Effector memory CD8-positive, alpha-beta T cell (primary cell): ENCODE data around the gene QSER1.
"Not testable (repeated sequence)": the region's sequence is repeated elsewhere in the genome, so short reads cannot be mapped to it uniquely, and the experiment has no call there.

Source experiments
- ATAC-seq: fragments of 150-1000 bp; cut with Tn5 transposase; replicated peaks from 2 replicates; pipeline ENCODE4 v1.10.0; 2021; ENCODE audit warnings: mild to moderate bottlenecking, moderate library complexity
- DNase-seq, 3 experiments: peaks; one replicate each; pipeline ENCODE4 v3.0.0; 2021
- H3K27ac Mint-ChIP-seq, 2 donors: one replicate each; pipeline ENCODE4 v1.8.0; 2022; ENCODE audit warnings: mild to moderate bottlenecking in 2 of 2, mixed read lengths in 2 of 2, moderate library complexity in 2 of 2
- H3K27me3 Mint-ChIP-seq, 2 donors: one replicate each; pipeline ENCODE4 v1.8.0; 2022; ENCODE audit warnings: mixed read lengths in 2 of 2
- H3K36me3 Mint-ChIP-seq: one replicate; pipeline ENCODE4 v1.8.0; 2022; ENCODE audit warnings: mild to moderate bottlenecking, moderate library complexity, mixed read lengths; ENCODE audit not compliant: insufficient read depth
- H3K4me1 Mint-ChIP-seq, 2 donors: one replicate each; pipeline ENCODE4 v1.8.0; 2022; ENCODE audit warnings: low read depth in 2 of 2, mixed read lengths in 2 of 2
- H3K4me3 Mint-ChIP-seq, 2 donors: one replicate each; pipeline ENCODE4 v1.8.0; 2022; ENCODE audit warnings: mild to moderate bottlenecking in 2 of 2, mixed read lengths in 2 of 2, moderate library complexity in 2 of 2
- H3K9me3 Mint-ChIP-seq, 2 donors: one replicate each; pipeline ENCODE4 v1.8.0; 2022; ENCODE audit warnings: mixed read lengths in 2 of 2

QSER1 gene

DNA sequence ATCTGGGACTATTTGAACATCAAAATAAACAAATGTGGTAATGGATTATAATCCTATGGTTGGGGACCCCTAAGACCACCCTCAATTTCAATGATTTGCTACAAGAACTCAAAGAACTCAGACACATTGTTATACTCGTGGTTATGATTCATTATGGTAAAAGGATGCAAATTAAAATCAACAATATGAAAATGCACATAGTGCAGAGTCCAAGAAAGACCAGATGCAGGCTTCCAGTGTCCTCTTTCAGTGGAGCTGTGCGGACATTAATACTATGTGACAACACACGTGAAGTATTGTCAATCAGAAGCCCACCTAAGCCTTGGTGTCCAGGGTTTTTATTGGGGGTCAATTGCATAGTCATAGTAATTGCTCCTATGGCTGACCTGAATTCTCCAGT lies 9.2 kb upstream of the QSER1 start:
- ATAC-seq, result no peak
- H3K4me1 Mint-ChIP-seq, result no peaks in the 10 kb centered on the region
- no peaks in the 10 kb centered on the region for H3K36me3 Mint-ChIP-seq
- H3K27ac Mint-ChIP-seq, result no peak overlapping the region
- DNase-seq, result no peak
- no peak overlapping the region for H3K4me3 Mint-ChIP-seq
- no peaks in the 10 kb centered on the region for H3K9me3 Mint-ChIP-seq
- H3K27me3 Mint-ChIP-seq, result peaks cover 0 to 8% of the 10 kb centered on the region in 2 donors

GRCh38 chr11:32884023-32884422 lies 8.6 kb upstream of the QSER1 start:
- no peaks in the 10 kb centered on the region for H3K4me1 Mint-ChIP-seq

GRCh38 chr11:32884770-32885384 lies 7.7 kb upstream of the QSER1 start:
- Mint-ChIP-seq H3K9me3 (no peaks in the 10 kb centered on the region), H3K27ac (no peak overlapping the region), H3K27me3 (no peaks in the 10 kb centered on the region), H3K4me3 (no peak overlapping the region), H3K36me3 (no peaks in the 10 kb centered on the region), H3K4me1 (no peaks in the 10 kb centered on the region)
- DNase-seq (no peak), ATAC-seq (peak; percentile 47)

More at GRCh38 chr11:32884023-32884422, 8.6 kb upstream of the QSER1 start:
- Mint-ChIP-seq H3K36me3 (no peaks in the 10 kb centered on the region), H3K27ac (no peak overlapping the region), H3K9me3 (no peaks in the 10 kb centered on the region), H3K4me3 (no peak overlapping the region), H3K27me3 (peaks cover 0 to 2% of the 10 kb centered on the region in 2 donors)
- ATAC-seq (no peak), DNase-seq (no peak)

DNA sequence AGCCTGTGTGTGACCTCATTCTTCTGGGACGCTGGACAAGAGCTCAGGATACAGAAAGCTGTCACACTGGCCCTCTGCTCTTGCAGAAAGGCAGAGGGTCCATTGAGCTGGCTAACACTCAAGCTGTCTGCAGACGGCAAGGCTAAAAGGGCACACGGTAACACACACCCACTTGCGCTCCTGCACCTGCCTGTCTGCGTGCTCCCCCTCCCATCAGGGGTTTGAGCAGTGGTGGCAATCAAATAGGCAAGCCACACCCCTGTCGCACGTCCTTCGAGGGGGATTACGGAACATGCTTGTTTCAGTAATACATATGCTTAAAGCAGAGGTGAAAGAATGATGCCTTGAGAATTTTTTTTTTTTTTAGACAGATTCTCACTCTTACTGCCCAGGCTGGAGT lies 7.1 kb upstream of the QSER1 start:
- H3K36me3 Mint-ChIP-seq, result no peaks in the 10 kb centered on the region
- ATAC-seq, result no peak
- H3K4me1 Mint-ChIP-seq, result no peaks in the 10 kb centered on the region

GRCh38 chr11:32886180-32886579 lies 6.4 kb upstream of the QSER1 start:
- H3K9me3 Mint-ChIP-seq, result no peaks in the 10 kb centered on the region
- ATAC-seq (no peak), DNase-seq (no peak)
- no peaks in the 10 kb centered on the region for H3K36me3 Mint-ChIP-seq
- H3K27me3 Mint-ChIP-seq, result no peaks in the 10 kb centered on the region
- no peak overlapping the region for H3K27ac Mint-ChIP-seq
- no peak overlapping the region for H3K4me3 Mint-ChIP-seq
- H3K4me1 Mint-ChIP-seq, result no peaks in the 10 kb centered on the region

More for the DNA sequence above, 7.1 kb upstream of the QSER1 start:
- Mint-ChIP-seq H3K4me3 (no peak overlapping the region), H3K27ac (no peak overlapping the region), H3K9me3 (no peaks in the 10 kb centered on the region), H3K27me3 (no peaks in the 10 kb centered on the region)
- no peak for DNase-seq

- DNase-seq, H3K4me1 Mint-ChIP-seq, H3K4me3 Mint-ChIP-seq, H3K27me3 Mint-ChIP-seq, H3K9me3 Mint-ChIP-seq, H3K27ac Mint-ChIP-seq, ATAC-seq, H3K36me3 Mint-ChIP-seq: not testable (repeated sequence)
Observed at GRCh38 chr11:32887707-32888383, 4.8 kb upstream of the QSER1 start.

- not testable (repeated sequence) for H3K27ac Mint-ChIP-seq, H3K36me3 Mint-ChIP-seq, H3K9me3 Mint-ChIP-seq, H3K27me3 Mint-ChIP-seq, ATAC-seq, DNase-seq, H3K4me1 Mint-ChIP-seq, H3K4me3 Mint-ChIP-seq
Observed at GRCh38 chr11:32888384-32888710, 4.3 kb upstream of the QSER1 start.

DNA sequence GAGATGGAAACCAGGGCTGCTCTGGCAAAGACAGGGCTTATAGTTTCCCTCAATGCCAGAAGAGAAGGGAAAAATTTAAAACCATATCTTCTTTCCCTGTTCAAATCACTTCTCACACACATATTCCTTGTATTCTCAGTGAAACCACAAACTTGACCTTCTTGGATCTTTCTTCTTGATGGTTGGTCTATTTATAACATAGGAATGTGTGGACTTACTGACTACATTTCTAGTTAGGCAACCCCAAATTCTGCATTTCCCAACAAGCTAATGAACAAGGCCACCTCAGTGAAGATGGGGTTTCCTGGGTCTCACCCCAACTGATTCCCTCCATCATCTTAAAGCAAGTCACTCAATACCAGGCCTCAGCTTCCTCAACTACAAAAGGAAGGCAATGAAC lies 3.8 kb upstream of the QSER1 start:
- H3K36me3 Mint-ChIP-seq, result peaks cover 5% of the 10 kb centered on the region
- no peak for ATAC-seq
- H3K27me3 Mint-ChIP-seq, result no peaks in the 10 kb centered on the region
- H3K27ac Mint-ChIP-seq, result no peak overlapping the region
- DNase-seq, result no peak
- H3K4me1 Mint-ChIP-seq, result peaks cover 7 to 11% of the 10 kb centered on the region in 2 donors
- H3K9me3 Mint-ChIP-seq, result no peaks in the 10 kb centered on the region
- no peak overlapping the region for H3K4me3 Mint-ChIP-seq

DNA sequence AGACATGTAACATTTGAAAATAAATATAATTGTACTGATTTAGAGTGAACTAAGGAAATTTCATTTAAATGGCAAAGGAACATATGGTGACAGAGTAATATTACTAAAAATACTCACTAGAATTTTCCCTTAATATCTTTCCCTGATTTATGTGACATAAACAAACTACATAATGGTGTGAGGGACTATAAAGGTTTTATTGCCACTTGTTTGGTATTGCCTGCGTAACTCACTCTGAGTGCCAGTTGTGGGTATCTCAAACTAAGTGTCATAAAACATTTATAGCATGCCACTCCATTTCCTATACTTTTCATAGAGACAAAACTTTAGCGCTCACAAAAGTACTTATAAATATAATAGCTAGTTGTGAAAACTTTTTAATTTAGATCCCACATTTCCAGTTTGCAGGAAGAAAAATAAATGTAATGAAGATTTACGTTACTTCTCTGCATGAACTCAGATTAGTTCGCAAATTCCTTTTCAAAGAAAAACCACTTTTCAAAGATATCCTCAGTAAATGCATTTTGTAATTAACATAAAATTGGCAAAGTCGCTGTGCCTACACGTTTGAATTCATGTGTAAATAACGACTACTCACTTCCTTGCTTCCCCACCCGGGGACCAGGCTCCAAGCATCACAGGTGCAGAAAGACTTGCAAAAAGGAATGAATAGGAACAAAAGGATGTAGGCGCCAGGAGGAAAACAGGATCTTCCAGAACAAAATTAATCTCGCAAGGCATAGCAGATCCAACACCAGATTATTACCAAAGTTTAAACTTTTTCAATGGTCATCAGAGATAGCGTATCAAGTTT lies 1.6 kb upstream of the QSER1 start:
- Mint-ChIP-seq H3K27ac (peak overlapping the region in 1 of 2 donors; percentile 66), H3K9me3 (no peaks in the 10 kb centered on the region), H3K27me3 (no peaks in the 10 kb centered on the region), H3K4me3 (peak overlapping the region; percentile 95 to 96), H3K4me1 (peaks cover 10 to 19% of the 10 kb centered on the region in 2 donors), H3K36me3 (peaks cover 5% of the 10 kb centered on the region)
- ATAC-seq (no peak), DNase-seq (no peak)

- H3K27me3 Mint-ChIP-seq, result no peaks in the 10 kb centered on the region
- peak overlapping the region; percentile 95 to 96 for H3K4me3 Mint-ChIP-seq
- DNase-seq, result no peak
- peak overlapping the region; percentile 66 to 92 for H3K27ac Mint-ChIP-seq
- H3K4me1 Mint-ChIP-seq, result peaks cover 10 to 19% of the 10 kb centered on the region in 2 donors
- H3K9me3 Mint-ChIP-seq, result no peaks in the 10 kb centered on the region
- peaks cover 5% of the 10 kb centered on the region for H3K36me3 Mint-ChIP-seq
- no peak for ATAC-seq
Observed at GRCh38 chr11:32891657-32892354, 805 bp upstream of the QSER1 start.

DNA sequence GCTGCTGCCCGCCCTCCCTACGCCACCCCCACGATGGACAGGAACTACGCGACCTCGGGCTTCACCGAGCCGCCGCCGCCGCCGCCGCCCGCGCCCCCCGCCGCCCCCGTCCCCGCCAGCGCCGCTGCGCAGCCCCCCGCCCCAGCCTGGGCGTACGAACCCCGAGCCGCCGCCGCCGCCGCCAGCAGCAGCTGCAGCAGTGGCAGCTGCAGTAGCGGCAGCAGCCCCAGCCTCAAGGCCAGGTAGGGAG lies 407 bp downstream of the QSER1 start:
- Mint-ChIP-seq H3K27me3 (no peaks in the 10 kb centered on the region), H3K36me3 (peaks cover 5% of the 10 kb centered on the region), H3K4me1 (peaks cover 16 to 23% of the 10 kb centered on the region in 2 donors), H3K4me3 (peak overlapping the region; percentile 95 to 96), H3K9me3 (no peaks in the 10 kb centered on the region), H3K27ac (peak overlapping the region; percentile 87 to 91)
- DNase-seq, result no peak
- ATAC-seq, result no peak

GRCh38 chr11:32893343-32894148 lies 935 bp downstream of the QSER1 start:
- Mint-ChIP-seq H3K27ac (peak overlapping the region; percentile 87 to 91), H3K9me3 (no peaks in the 10 kb centered on the region), H3K27me3 (no peaks in the 10 kb centered on the region), H3K4me1 (peaks cover 17 to 23% of the 10 kb centered on the region in 2 donors), H3K4me3 (peak overlapping the region; percentile 95 to 96), H3K36me3 (peaks cover 5% of the 10 kb centered on the region)
- peak; percentile 30 to 40 (median 38) for DNase-seq
- ATAC-seq, result peak; percentile 49
